Measurements from ENCODE around the gene SYT8. TPM values are rescaled to one million over a fixed set of nuclear protein-coding genes. Genes with fewer than 3 reads are reported as not detected.

Gene SYT8
- total RNA-seq, 4 donors from 2014 or later, result 2.0 TPM; not detected in 3

GRCh38 chr11:1826552-1827094 lies 8.2 kb upstream of the SYT8 start:
- H3K9me3 ChIP-seq, result no peaks in the 10 kb centered on the region
- no peak overlapping the region for H3K27ac ChIP-seq
- DNase-seq, result no peak
- TF ChIP-seq POLR2A (IDR thresholded peaks at IDR 0.05), result no peak
- TF ChIP-seq, protein P1, sequence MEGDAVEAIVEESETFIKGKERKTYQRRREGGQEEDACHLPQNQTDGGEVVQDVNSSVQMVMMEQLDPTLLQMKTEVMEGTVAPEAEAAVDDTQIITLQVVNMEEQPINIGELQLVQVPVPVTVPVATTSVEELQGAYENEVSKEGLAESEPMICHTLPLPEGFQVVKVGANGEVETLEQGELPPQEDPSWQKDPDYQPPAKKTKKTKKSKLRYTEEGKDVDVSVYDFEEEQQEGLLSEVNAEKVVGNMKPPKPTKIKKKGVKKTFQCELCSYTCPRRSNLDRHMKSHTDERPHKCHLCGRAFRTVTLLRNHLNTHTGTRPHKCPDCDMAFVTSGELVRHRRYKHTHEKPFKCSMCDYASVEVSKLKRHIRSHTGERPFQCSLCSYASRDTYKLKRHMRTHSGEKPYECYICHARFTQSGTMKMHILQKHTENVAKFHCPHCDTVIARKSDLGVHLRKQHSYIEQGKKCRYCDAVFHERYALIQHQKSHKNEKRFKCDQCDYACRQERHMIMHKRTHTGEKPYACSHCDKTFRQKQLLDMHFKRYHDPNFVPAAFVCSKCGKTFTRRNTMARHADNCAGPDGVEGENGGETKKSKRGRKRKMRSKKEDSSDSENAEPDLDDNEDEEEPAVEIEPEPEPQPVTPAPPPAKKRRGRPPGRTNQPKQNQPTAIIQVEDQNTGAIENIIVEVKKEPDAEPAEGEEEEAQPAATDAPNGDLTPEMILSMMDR (IDR thresholded peaks at IDR 0.05), result no peak
- no peaks in the 10 kb centered on the region for H3K36me3 ChIP-seq
- no peaks in the 10 kb centered on the region for H3K4me1 ChIP-seq
- intact Hi-C loops (cut with DNase I; ENCODE audit: low total_unique reads), result no loop called here
- no peak overlapping the region for H3K4me3 ChIP-seq
- no peaks in the 10 kb centered on the region for H3K27me3 ChIP-seq

- intact Hi-C loops (cut with DNase I; ENCODE audit: low total_unique reads), result no loop called here
- no peak overlapping the region for H3K4me3 ChIP-seq
- no peak overlapping the region for H3K27ac ChIP-seq
- no peaks in the 10 kb centered on the region for H3K27me3 ChIP-seq
- no peaks in the 10 kb centered on the region for H3K4me1 ChIP-seq
- H3K9me3 ChIP-seq, result no peaks in the 10 kb centered on the region
- no peaks in the 10 kb centered on the region for H3K36me3 ChIP-seq
- DNase-seq, result no peak
- TF ChIP-seq POLR2A (IDR thresholded peaks at IDR 0.05), result no peak
- TF ChIP-seq, protein P1 (IDR thresholded peaks at IDR 0.05), result no peak
Observed at GRCh38 chr11:1827095-1827813, 7.5 kb upstream of the SYT8 start.

GRCh38 chr11:1827931-1828330 lies 6.9 kb upstream of the SYT8 start:
- Histone ChIP-seq H3K27me3 (no peaks in the 10 kb centered on the region), H3K9me3 (no peaks in the 10 kb centered on the region), H3K4me3 (no peak overlapping the region), H3K36me3 (no peaks in the 10 kb centered on the region), H3K4me1 (no peaks in the 10 kb centered on the region), H3K27ac (no peak overlapping the region)
- intact Hi-C loops (cut with DNase I; ENCODE audit: low total_unique reads), result no loop called here
- no peak for DNase-seq
- TF ChIP-seq, protein P1 (IDR thresholded peaks at IDR 0.05), result no peak
- no peak for TF ChIP-seq POLR2A (IDR thresholded peaks at IDR 0.05)

DNA sequence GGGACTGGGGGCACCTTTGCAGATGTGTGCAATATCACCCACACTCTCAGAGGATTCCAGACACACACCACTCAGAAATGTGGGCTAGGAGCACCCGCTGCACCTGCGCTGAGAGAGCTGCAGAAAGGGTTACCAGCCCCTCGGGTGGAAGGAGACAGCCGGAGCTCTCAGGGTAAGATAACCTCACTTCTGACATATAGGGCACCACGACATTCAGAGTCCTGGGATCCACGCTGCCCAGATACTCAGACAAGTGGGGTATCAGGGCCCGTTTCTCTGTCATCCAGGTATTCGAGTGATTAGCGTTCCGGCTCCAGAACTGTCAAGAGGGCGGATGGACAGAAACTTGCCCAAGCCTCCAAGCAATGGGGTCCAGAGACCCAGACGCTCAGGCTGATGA lies 6.2 kb upstream of the SYT8 start:
- TF ChIP-seq POLR2A (IDR thresholded peaks at IDR 0.05), result no peak
- TF ChIP-seq, protein P1 (IDR thresholded peaks at IDR 0.05), result no peak
- Histone ChIP-seq H3K36me3 (no peaks in the 10 kb centered on the region), H3K27ac (no peak overlapping the region), H3K9me3 (no peaks in the 10 kb centered on the region), H3K4me3 (no peak overlapping the region), H3K4me1 (no peaks in the 10 kb centered on the region), H3K27me3 (no peaks in the 10 kb centered on the region)
- no peak for DNase-seq
- intact Hi-C loops (cut with DNase I; ENCODE audit: low total_unique reads), result no loop called here

GRCh38 chr11:1829039-1829820 lies 5.6 kb upstream of the SYT8 start:
- Histone ChIP-seq H3K27ac (no peak overlapping the region), H3K4me3 (no peak overlapping the region), H3K36me3 (no peaks in the 10 kb centered on the region), H3K4me1 (no peaks in the 10 kb centered on the region), H3K27me3 (no peaks in the 10 kb centered on the region), H3K9me3 (no peaks in the 10 kb centered on the region)
- DNase-seq, result no peak
- intact Hi-C loops (cut with DNase I; ENCODE audit: low total_unique reads), result no loop called here
- TF ChIP-seq, protein P1 (IDR thresholded peaks at IDR 0.05), result no peak
- no peak for TF ChIP-seq POLR2A (IDR thresholded peaks at IDR 0.05)

Data from uterus (tissue), 4 donors.